Stomach (tissue), 9 donors: ENCODE measurements around the gene NCBP2L. TPM values are rescaled to one million over a fixed set of nuclear protein-coding genes. Genes with fewer than 3 reads are reported as not detected.

ENCODE experiments used
- DNase-seq, 2 donors: peaks; one replicate each; pipeline versions ENCODE4 v3.0.0 to v3.0.0-alpha.2; 2013 to 2019
- H3K27ac ChIP-seq, 5 donors: fragments of 200-600 bp in 4 of 5; sonication (generic) in 4 of 5; one replicate each; pipeline ENCODE4 v1.5.1; 2013 to 2019; ENCODE audit warnings: mild to moderate bottlenecking in 1 of 5, moderate library complexity in 1 of 5
- H3K27me3 ChIP-seq, 3 donors: fragments of 200-600 bp; sonication (generic); one replicate each; pipeline ENCODE4 v1.5.1; 2017 to 2019; ENCODE audit warnings: mixed run types in 1 of 3
- H3K36me3 ChIP-seq, 4 donors: fragments of 200-600 bp; sonication (generic); 1 replicate in 3 of 4; 2 replicates in 1 of 4; pipeline ENCODE4 v1.5.1; 2016 to 2019
- H3K4me1 ChIP-seq, 4 donors: fragments of 200-600 bp; sonication (generic); one replicate each; pipeline ENCODE4 v1.5.1; 2016 to 2019
- H3K4me3 ChIP-seq, 4 donors: fragments of 200-600 bp; sonication (generic) in 3 of 4; one replicate each; pipeline ENCODE4 v1.5.1; 2016 to 2019; ENCODE audit warnings: mild to moderate bottlenecking in 1 of 4
- H3K9me3 ChIP-seq, 4 donors: fragments of 200-600 bp; sonication (generic); one replicate each; pipeline ENCODE4 v1.5.1; 2016 to 2019
- EP300 ChIP-seq: sonication (generic); formaldehyde crosslinking; IDR thresholded peaks from one replicate; pipeline ENCODE4 v1.6.1; 2017; ENCODE audit warnings: antibody characterized with exemption
- POLR2A ChIP-seq, 4 donors: fragments of 450-650 bp; IDR thresholded peaks; one replicate each; pipeline ENCODE4 v1.6.1; 2016; ENCODE audit warnings: antibody characterized with exemption in 4 of 4, control low read depth in 2 of 4, mild to moderate bottlenecking in 1 of 4, moderate library complexity in 1 of 4
- POLR2AphosphoS5 ChIP-seq, 3 donors: sonication (generic); formaldehyde crosslinking; IDR thresholded peaks; one replicate each; pipeline ENCODE4 v1.6.1; 2016; ENCODE audit warnings: antibody characterized with exemption in 3 of 3
- WGBS, 5 donors: extraction: QIAGEN DNeasy Blood & Tissue Kit in 3 of 5; methylation state at CpG; one replicate each; pipeline versions ENCODE4 v1.1.5 to v1.1.7; 2013 to 2018; 5-methylcytosine and 5-hydroxymethylcytosine counted together
- intact Hi-C: fragments of 100-400 bp; cut with DNase I; formaldehyde crosslinking; loops from one replicate; pipeline ENCODE4 v1.15.1; 2023; ENCODE audit warnings: low total_unique reads
- polyA plus RNA-seq, 3 donors: library from polyadenylated mRNA; stranded (reverse); fragments of 200-250 nt; gene quantifications; one replicate each; pipeline ENCODE4 v1.2.3, GENCODE V29; 2013
- total RNA-seq, 5 donors: library from RNA; depleted of rRNA; stranded (reverse); fragments of >200 nt; gene quantifications; one replicate each; pipeline versions ENCODE4 v1.1.0 to v1.2.3, GENCODE V29; 2014 to 2016
- TF ChIP-seq, protein P1 (sequence below), 7 experiments: fragments of 450-650 bp in 4 of 7; fragments of 200-600 bp in 3 of 7; sonication (generic) in 3 of 7; IDR thresholded peaks; one replicate each; pipeline ENCODE4 v1.5.1; 2016 to 2019; ENCODE audit warnings: antibody characterized with exemption in 7 of 7, control low read depth in 2 of 7, mild to moderate bottlenecking in 1 of 7
- donor health status: healthy with polysubstance abuse.
- donor health status: Bipolar disorder and iron deficiency.
- donor health status: healthy.

Gene NCBP2L
- total and polyA plus RNA-seq, 8 donors, result 0.13 to 0.44 TPM; not detected in 6

DNA sequence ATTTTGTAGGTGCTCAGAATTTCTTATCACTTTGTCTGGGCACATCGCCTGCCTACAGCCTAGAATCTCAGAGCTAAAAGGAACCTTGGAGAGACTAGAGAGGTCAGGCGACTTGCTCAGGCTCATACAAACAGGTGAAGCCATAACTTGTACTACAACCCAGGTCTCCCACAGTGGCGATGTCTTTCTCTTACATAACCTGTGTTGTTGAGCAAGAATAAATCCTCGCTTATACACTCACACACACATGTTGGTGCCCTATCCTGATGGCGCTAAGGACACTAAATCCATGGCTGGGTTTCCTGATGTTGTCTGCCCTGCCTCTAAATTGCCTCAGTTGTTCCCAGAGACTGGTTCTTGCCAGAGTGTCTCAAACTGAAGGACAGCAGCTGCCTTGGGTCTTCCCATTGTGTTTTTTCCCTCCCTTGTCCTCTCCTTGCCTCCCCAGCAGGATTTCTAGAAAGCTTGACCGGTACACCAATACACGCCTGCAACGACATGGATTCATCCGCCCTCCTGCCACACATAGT is 3.6 kb upstream of the NCBP2L start:
- Histone ChIP-seq H3K27ac (peak overlapping the region; percentile 85 to 90 (median 87)), H3K4me1 (peaks cover 4 to 27% (median 25%) of the 10 kb centered on the region in 4 donors), H3K36me3 (peaks cover 0 to 2% (median 0%) of the 10 kb centered on the region in 4 donors), H3K27me3 (peaks cover 0 to 13% (median 0%) of the 10 kb centered on the region in 3 donors), H3K9me3 (no peaks in the 10 kb centered on the region), H3K4me3 (peak overlapping the region; percentile 54 to 61 (median 60))
- 32 to 72% (median 48%) methylated on average over 7 to 9 of the region's 9 CpGs for WGBS, 5 donors
- no peak for DNase-seq
- intact Hi-C loops, result no loop called here
- TF ChIP-seq POLR2A (IDR thresholded peaks at IDR 0.05), result no peak
- no peak for TF ChIP-seq EP300
- no peak for TF ChIP-seq POLR2AphosphoS5 (IDR thresholded peaks at IDR 0.05)
- TF ChIP-seq, protein P1, sequence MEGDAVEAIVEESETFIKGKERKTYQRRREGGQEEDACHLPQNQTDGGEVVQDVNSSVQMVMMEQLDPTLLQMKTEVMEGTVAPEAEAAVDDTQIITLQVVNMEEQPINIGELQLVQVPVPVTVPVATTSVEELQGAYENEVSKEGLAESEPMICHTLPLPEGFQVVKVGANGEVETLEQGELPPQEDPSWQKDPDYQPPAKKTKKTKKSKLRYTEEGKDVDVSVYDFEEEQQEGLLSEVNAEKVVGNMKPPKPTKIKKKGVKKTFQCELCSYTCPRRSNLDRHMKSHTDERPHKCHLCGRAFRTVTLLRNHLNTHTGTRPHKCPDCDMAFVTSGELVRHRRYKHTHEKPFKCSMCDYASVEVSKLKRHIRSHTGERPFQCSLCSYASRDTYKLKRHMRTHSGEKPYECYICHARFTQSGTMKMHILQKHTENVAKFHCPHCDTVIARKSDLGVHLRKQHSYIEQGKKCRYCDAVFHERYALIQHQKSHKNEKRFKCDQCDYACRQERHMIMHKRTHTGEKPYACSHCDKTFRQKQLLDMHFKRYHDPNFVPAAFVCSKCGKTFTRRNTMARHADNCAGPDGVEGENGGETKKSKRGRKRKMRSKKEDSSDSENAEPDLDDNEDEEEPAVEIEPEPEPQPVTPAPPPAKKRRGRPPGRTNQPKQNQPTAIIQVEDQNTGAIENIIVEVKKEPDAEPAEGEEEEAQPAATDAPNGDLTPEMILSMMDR (IDR thresholded peaks at IDR 0.05), result no peak

DNA sequence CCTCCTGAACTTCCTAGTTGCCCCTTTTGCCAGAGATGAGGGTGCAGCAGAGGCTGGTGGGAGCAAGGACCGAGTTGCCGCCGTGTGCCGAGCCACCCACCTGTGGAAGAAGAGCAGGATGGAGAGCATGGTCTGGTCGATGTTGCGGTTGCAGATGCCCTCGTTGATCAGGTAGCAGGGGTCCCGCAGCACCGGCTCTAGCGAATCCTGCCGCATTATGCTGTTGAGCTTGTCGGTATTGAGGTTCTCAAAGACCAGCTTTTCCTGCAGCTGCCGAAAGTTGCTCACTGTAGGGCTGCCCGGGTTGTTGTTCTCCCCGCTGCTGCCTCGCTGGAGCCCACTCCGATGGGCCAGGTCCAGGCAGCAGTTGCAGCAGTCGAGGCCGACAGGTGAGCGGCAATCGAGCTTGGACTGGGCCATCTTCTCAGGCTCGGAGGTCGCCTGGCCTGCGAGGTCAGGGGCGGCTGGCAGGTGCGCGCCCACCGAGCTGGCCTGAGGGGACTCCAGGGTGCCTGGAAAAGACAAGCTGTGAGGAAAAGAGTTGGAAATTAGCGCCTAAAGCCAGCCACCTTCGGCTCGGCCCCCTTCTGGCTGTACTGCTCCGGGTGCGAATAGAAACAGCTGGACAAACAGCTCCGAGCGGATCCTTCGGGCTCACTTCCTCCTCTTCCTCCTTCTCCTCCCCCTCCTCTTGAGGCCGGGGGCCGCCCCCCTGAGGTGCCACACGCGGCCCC is 2.4 kb upstream of the NCBP2L start:
- H3K27ac ChIP-seq, result peak overlapping the region; percentile 85 to 90 (median 87)
- H3K9me3 ChIP-seq, result no peaks in the 10 kb centered on the region
- intact Hi-C loops, result loop anchor here (5.0 kb wide), 1 partner anchor 113 kb away; no protein-coding TSS in a partner anchor
- WGBS, 5 donors, result 5 to 45% (median 15%) methylated on average over 22 to 40 of the region's 40 CpGs
- DNase-seq, result peak in 1 of 2 donors; percentile 26
- no peak for TF ChIP-seq POLR2AphosphoS5 (IDR thresholded peaks at IDR 0.05)
- TF ChIP-seq, protein P1 (IDR thresholded peaks at IDR 0.05), result no peak
- TF ChIP-seq EP300, result no peak
- no peak for TF ChIP-seq POLR2A (IDR thresholded peaks at IDR 0.05)
- H3K4me1 ChIP-seq, result peaks cover 4 to 26% (median 23%) of the 10 kb centered on the region in 4 donors
- no peaks in the 10 kb centered on the region for H3K36me3 ChIP-seq
- H3K27me3 ChIP-seq, result peaks cover 0 to 13% (median 0%) of the 10 kb centered on the region in 3 donors
- peak overlapping the region; percentile 54 to 61 (median 60) for H3K4me3 ChIP-seq

DNA sequence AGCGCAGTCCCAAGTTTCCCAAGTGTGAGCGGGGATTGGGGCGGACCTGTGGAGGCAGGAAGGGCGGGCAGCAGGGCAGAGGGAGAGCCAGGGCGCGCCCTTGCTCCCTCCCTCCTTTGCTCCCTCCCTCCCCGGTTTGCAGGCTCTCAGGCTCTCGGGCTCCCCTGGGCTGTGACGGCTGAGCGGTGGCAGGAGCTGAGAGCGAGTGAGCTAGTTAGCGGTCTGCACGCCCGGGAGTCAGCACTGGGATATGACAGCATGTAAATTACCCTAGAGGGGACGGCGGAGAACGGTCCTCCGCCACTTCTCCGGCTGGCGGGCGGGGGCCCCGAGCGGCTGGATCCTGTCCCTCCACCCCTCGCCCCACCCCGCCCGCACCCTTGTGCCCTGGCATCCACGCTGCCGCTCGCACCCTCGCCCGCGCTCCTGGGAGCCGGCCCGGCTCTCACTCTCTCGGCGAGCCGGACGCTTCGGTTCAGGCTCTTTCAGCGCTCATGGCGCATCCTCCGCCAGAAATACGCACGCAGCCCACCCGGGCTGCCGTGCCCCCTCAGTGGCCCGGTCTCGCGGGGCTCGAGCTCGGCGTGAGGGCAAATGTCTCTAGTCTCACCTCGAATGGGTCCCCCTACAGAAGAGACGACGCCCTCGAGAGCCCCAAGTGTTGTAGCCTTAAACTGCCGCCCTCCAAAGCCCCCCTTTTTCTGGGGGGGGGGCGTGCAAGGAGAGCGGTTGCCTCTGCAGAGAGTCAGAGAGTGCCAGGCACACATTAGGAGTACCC is 1.6 kb upstream of the NCBP2L start, which contains the start of gene TSC22D3:
TSC22D3 (minus strand) TSS at position 54 of the 778 bp plus-strand sequence. CDS start 368 bp downstream, outside the sequence.
- peaks cover 0 to 13% (median 0%) of the 10 kb centered on the region in 3 donors for H3K27me3 ChIP-seq
- peak within 1 kb of the TSS; percentile 54 to 61 (median 60) for H3K4me3 ChIP-seq
- WGBS, 5 donors, result 0 to 25% (median 5%) methylated on average over 13 to 59 of the region's 59 CpGs
- peak within 1 kb of the TSS; percentile 85 to 90 (median 87) for H3K27ac ChIP-seq
- H3K9me3 ChIP-seq, result no peaks in the 10 kb centered on the region
- intact Hi-C loops, result loop anchor here (5.0 kb wide), 1 partner anchor 114 kb away; no protein-coding TSS in a partner anchor
- H3K4me1 ChIP-seq, result peaks cover 4 to 23% (median 19%) of the 10 kb centered on the region in 4 donors
- DNase-seq, result peak; percentile 83 to 90
- H3K36me3 ChIP-seq, result no peaks in the 10 kb centered on the region
- TF ChIP-seq POLR2A (IDR thresholded peaks at IDR 0.05), result peak in 1 of 4 donors; percentile 12
- peak in 2 of 3 donors; percentile 47 to 79 for TF ChIP-seq POLR2AphosphoS5 (IDR thresholded peaks at IDR 0.05)
- no peak for TF ChIP-seq EP300
- TF ChIP-seq, protein P1 (IDR thresholded peaks at IDR 0.05), result peak in 2 of 7 experiments; percentile 7 to 11
